Measurements from ENCODE around the gene ZG16B.

GRCh38 chr16:2799205-2799858 lies 30.8 kb upstream of the ZG16B start:
- TF ChIP-seq PPARA (CRISPR knock-in tag; IDR thresholded peaks at IDR 0.05; ENCODE audit: borderline replicate concordance) (no peak), CSDC2 (CRISPR knock-in tag; IDR thresholded peaks at IDR 0.05) (no peak), ZNF565 (CRISPR knock-in tag; conservative IDR thresholded peaks at IDR 0.05; ENCODE audit: low read depth) (no peak), CSRNP3 (CRISPR knock-in tag; IDR thresholded peaks at IDR 0.05) (no peak), RARB (CRISPR knock-in tag; IDR thresholded peaks at IDR 0.05) (no peak), ZFP30 (CRISPR knock-in tag; IDR thresholded peaks at IDR 0.05) (no peak), CREB5 (CRISPR knock-in tag; IDR thresholded peaks at IDR 0.05; ENCODE audit: low read depth) (no peak), PATZ1 (CRISPR knock-in tag; IDR thresholded peaks at IDR 0.05; ENCODE audit: borderline replicate concordance) (no peak), GLIS3 (CRISPR knock-in tag; IDR thresholded peaks at IDR 0.05) (no peak)

Data from SK-N-SH treated with all-trans-retinoic acid at 6 μM for 48 hours (cell line).